Colonic mucosa (tissue), 4 donors: Measurements from ENCODE around the gene CLRN2. TPM values are rescaled to one million over a fixed set of nuclear protein-coding genes. Genes with fewer than 3 reads are reported as not detected.

Experiments
- DNase-seq: peaks from one replicate; pipeline ENCODE4 v3.0.0-alpha.2; 2020
- H3K27ac ChIP-seq: fragments of 200-600 bp; one replicate; pipeline ENCODE4 v1.8.0; 2021
- H3K27me3 ChIP-seq: fragments of 200-600 bp; one replicate; pipeline ENCODE4 v1.8.0; 2021
- H3K36me3 ChIP-seq: fragments of 200-600 bp; one replicate; pipeline ENCODE4 v1.8.0; 2021
- H3K4me1 ChIP-seq: fragments of 200-600 bp; one replicate; pipeline ENCODE4 v1.8.0; 2021; ENCODE audit warnings: mild to moderate bottlenecking
- H3K4me3 ChIP-seq: fragments of 200-600 bp; one replicate; pipeline ENCODE4 v1.8.0; 2021
- H3K9ac ChIP-seq, 2 donors: one replicate each; pipeline ENCODE4 v1.7.0; 2013; ENCODE audit warnings: control low read depth in 2 of 2, low read depth in 2 of 2, low read length in 2 of 2
- H3K9me3 ChIP-seq: fragments of 200-600 bp; one replicate; pipeline ENCODE4 v1.8.0; 2021
- CTCF ChIP-seq: fragments of 200-600 bp; IDR thresholded peaks from one replicate; pipeline ENCODE4 v1.8.0; 2022; ENCODE audit warnings: antibody characterized with exemption, mild to moderate bottlenecking
- intact Hi-C: fragments of 100-400 bp; cut with DNase I; formaldehyde crosslinking; loops from one replicate; pipeline ENCODE4 v1.14.1; 2022
- total RNA-seq, 2 donors: library from RNA; stranded (reverse); fragmentation: NEBNext Ultra II Directional in 1 of 2; extraction: Animal tissue kit (Norgen Biotek cat#: 25700) in 1 of 2; gene quantifications; one replicate each; pipeline ENCODE4 v1.2.1, GENCODE V29; 2021
- donor health status: healthy.
- donor health status: DM: no; HTN: no; CAD: no.
- donor health status: DM: no; HTN: no; CAD: no.

CLRN2 gene
- total RNA-seq, 2 donors from 2014 or later = not detected

- no peak overlapping the region for H3K9ac ChIP-seq
- H3K9me3 ChIP-seq = no peaks in the 10 kb centered on the region
- TF ChIP-seq CTCF = no peak
- H3K27me3 ChIP-seq = no peaks in the 10 kb centered on the region
- H3K4me1 ChIP-seq = no peaks in the 10 kb centered on the region
- intact Hi-C loops = loop anchor here (5.0 kb wide), 2 partner anchors 91 to 1046 kb away; no protein-coding TSS in a partner anchor
- no peaks in the 10 kb centered on the region for H3K36me3 ChIP-seq
- no peak overlapping the region for H3K4me3 ChIP-seq
- H3K27ac ChIP-seq = no peak overlapping the region
- no peak for DNase-seq
These were observed 31.3 kb downstream of the CLRN2 start for GRCh38 chr4:17546222-17546621.

- Histone ChIP-seq H3K9me3 (no peaks in the 10 kb centered on the region), H3K9ac (no peak overlapping the region), H3K27ac (no peak overlapping the region), H3K4me3 (no peak overlapping the region), H3K36me3 (no peaks in the 10 kb centered on the region), H3K27me3 (no peaks in the 10 kb centered on the region), H3K4me1 (no peaks in the 10 kb centered on the region)
- DNase-seq = no peak
- no peak for TF ChIP-seq CTCF
- intact Hi-C loops = loop anchor here (5.0 kb wide), 2 partner anchors 91 to 1046 kb away; no protein-coding TSS in a partner anchor
These were observed 31.7 kb downstream of the CLRN2 start for GRCh38 chr4:17546678-17547077.

DNA sequence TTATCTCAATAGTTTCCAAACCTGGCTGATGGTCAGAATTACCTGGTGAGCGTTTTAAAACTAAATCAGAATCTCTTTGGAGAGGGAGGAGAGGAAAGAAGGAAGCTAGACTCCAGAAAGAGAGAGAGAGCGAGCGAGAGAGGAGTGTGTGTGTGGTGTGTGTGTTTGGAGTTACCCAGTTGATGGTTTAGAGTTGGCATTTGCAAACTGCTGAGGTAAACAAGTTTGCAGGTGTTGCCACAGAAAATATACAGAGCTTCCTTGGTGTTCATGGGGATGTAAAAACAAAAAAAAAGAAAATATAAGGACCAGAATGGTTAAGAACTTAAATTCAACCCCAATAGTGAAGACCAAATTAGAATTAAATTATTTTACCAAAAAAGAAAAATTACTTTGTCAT lies 35.6 kb downstream of the CLRN2 start:
- H3K9me3 ChIP-seq = no peaks in the 10 kb centered on the region
- no peak for DNase-seq
- H3K36me3 ChIP-seq = no peaks in the 10 kb centered on the region
- no peak overlapping the region for H3K9ac ChIP-seq
- H3K27ac ChIP-seq = no peak overlapping the region
- intact Hi-C loops = loop anchor here (10.0 kb wide), 1 partner anchor 254 kb away; no protein-coding TSS in a partner anchor
- H3K27me3 ChIP-seq = no peaks in the 10 kb centered on the region
- H3K4me1 ChIP-seq = no peaks in the 10 kb centered on the region
- no peak overlapping the region for H3K4me3 ChIP-seq
- TF ChIP-seq CTCF = no peak

- Histone ChIP-seq H3K36me3 (no peaks in the 10 kb centered on the region), H3K9me3 (no peaks in the 10 kb centered on the region), H3K4me1 (no peaks in the 10 kb centered on the region), H3K27me3 (no peaks in the 10 kb centered on the region), H3K27ac (no peak overlapping the region), H3K9ac (no peak overlapping the region), H3K4me3 (no peak overlapping the region)
- intact Hi-C loops = loop anchor here (10.0 kb wide), 1 partner anchor 252 kb away; no protein-coding TSS in a partner anchor
- TF ChIP-seq CTCF = no peak
- no peak for DNase-seq
These were observed 37.5 kb downstream of the CLRN2 start for GRCh38 chr4:17552427-17552826.

GRCh38 chr4:17554568-17554967 lies 39.6 kb downstream of the CLRN2 start:
- no peak overlapping the region for H3K27ac ChIP-seq
- no peaks in the 10 kb centered on the region for H3K36me3 ChIP-seq
- no peak for DNase-seq
- no peak for TF ChIP-seq CTCF
- no peak overlapping the region for H3K9ac ChIP-seq
- no peaks in the 10 kb centered on the region for H3K27me3 ChIP-seq
- intact Hi-C loops = loop anchor here (10.0 kb wide), 1 partner anchor 250 kb away; no protein-coding TSS in a partner anchor
- no peak overlapping the region for H3K4me3 ChIP-seq
- no peaks in the 10 kb centered on the region for H3K4me1 ChIP-seq
- H3K9me3 ChIP-seq = no peaks in the 10 kb centered on the region
